Liver (tissue), 3 donors: Measurements from ENCODE around the gene PAX5.

Source experiments
- ATF3 ChIP-seq: IDR thresholded peaks from 2 replicates; pipeline ENCODE4 v1.6.1; 2016; ENCODE audit warnings: antibody characterized with exemption
- CTCF ChIP-seq: fragments of 150-350 bp; IDR thresholded peaks from 2 replicates; pipeline ENCODE4 v1.5.1; 2017; ENCODE audit warnings: improper control_type of control experiment, low read depth, low read length; ENCODE audit not compliant: missing input control
- FOXA1 ChIP-seq: IDR thresholded peaks from 2 replicates; pipeline ENCODE4 v1.6.1; 2016; ENCODE audit warnings: antibody characterized with exemption
- GABPA ChIP-seq, 2 donors: IDR thresholded peaks in 1 of 2; conservative IDR thresholded peaks in 1 of 2; 2 replicates each; pipeline ENCODE4 v1.6.1; 2016; ENCODE audit warnings: antibody characterized with exemption in 2 of 2, mild to moderate bottlenecking in 1 of 2, moderate library complexity in 1 of 2
- MAX ChIP-seq: IDR thresholded peaks from 2 replicates; pipeline ENCODE4 v1.6.1; 2016; ENCODE audit warnings: antibody characterized with exemption
- RAD21 ChIP-seq, 2 donors: IDR thresholded peaks; 2 replicates each; pipeline ENCODE4 v1.6.1; 2016; ENCODE audit warnings: antibody characterized with exemption in 2 of 2, mild to moderate bottlenecking in 2 of 2
- REST ChIP-seq: IDR thresholded peaks from 2 replicates; pipeline ENCODE4 v1.6.1; 2016; ENCODE audit warnings: antibody characterized with exemption, mild to moderate bottlenecking
- SP1 ChIP-seq: IDR thresholded peaks from 2 replicates; pipeline ENCODE4 v1.6.1; 2018; ENCODE audit warnings: antibody characterized with exemption, mild to moderate bottlenecking
- TAF1 ChIP-seq: conservative IDR thresholded peaks from 2 replicates; pipeline ENCODE4 v1.6.1; 2016; ENCODE audit warnings: antibody characterized with exemption, mild to moderate bottlenecking
- YY1 ChIP-seq: IDR thresholded peaks from 2 replicates; pipeline ENCODE4 v1.6.1; 2016; ENCODE audit warnings: antibody characterized with exemption, mild to moderate bottlenecking
- ZBTB33 ChIP-seq: IDR thresholded peaks from 2 replicates; pipeline ENCODE4 v1.6.1; 2016; ENCODE audit warnings: antibody characterized with exemption
- donor health status: healthy.
- donor health status: healthy.

GRCh38 chr9:36905101-36906066, 128.7 kb downstream of the PAX5 start:
- TF ChIP-seq CTCF: no peak
- TF ChIP-seq FOXA1: no peak
- no peak for TF ChIP-seq ATF3
- no peak for TF ChIP-seq TAF1
- no peak for TF ChIP-seq YY1
- TF ChIP-seq RAD21 (IDR thresholded peaks at IDR 0.05): no peak
- no peak for TF ChIP-seq REST
- TF ChIP-seq ZBTB33: no peak
- TF ChIP-seq MAX: no peak
- no peak for TF ChIP-seq SP1
- TF ChIP-seq GABPA (IDR thresholded peaks at IDR 0.05 in 1 of 2, conservative IDR thresholded peaks at IDR 0.05 in 1 of 2): no peak
